ENCODE measurements around the gene CALM1. TPM values are rescaled to one million over a fixed set of nuclear protein-coding genes. Genes with fewer than 3 reads are reported as not detected.

CALM1 gene
- total and polyA plus RNA-seq, 2 experiments from 2014 or later = 405 to 862 TPM

- no peak for DNase-seq (ENCODE audit: low spot score)
Measured at GRCh38 chr14:90416720-90417119, 19.9 kb downstream of the CALM1 start.

GRCh38 chr14:90418053-90418452 lies 21.2 kb downstream of the CALM1 start:
- no peak for DNase-seq (ENCODE audit: low spot score)
- TF ChIP-seq EZH2phosphoT487 (IDR thresholded peaks at IDR 0.05; ENCODE audit: low read depth, severe bottlenecking, unreplicated experiment) = no peak
- TF ChIP-seq CTCF (IDR thresholded peaks at IDR 0.05; ENCODE audit: poor library complexity) = no peak
- TF ChIP-seq EZH2 (IDR thresholded peaks at IDR 0.05; ENCODE audit: borderline replicate concordance) = no peak
- H3K9me3 ChIP-seq (ENCODE audit: low read depth) = no peaks in the 10 kb centered on the region
- no peaks in the 10 kb centered on the region for H3K27me3 ChIP-seq
- no peaks in the 10 kb centered on the region for H3K9me2 ChIP-seq (replicated peaks; ENCODE audit: insufficient read depth)
- no peaks in the 10 kb centered on the region for H3K4me1 ChIP-seq (ENCODE audit: insufficient read depth)
- no peak overlapping the region for H2AFZ ChIP-seq
- H3K36me3 ChIP-seq (replicated peaks; ENCODE audit: insufficient read depth, low read depth) = no peaks in the 10 kb centered on the region
- 98% methylated on average over 2 of the region's 2 CpGs for WGBS (ENCODE audit: low lambda C conversion rate, missing lambda C conversion rate)
- no peaks in the 10 kb centered on the region for H3K79me2 ChIP-seq
- H3K27ac ChIP-seq = no peak overlapping the region
- no peak overlapping the region for H3K4me3 ChIP-seq
- H3K4me2 ChIP-seq = no peak overlapping the region
- no peaks in the 10 kb centered on the region for H4K20me1 ChIP-seq (ENCODE audit: insufficient read depth, poor library complexity, severe bottlenecking)

More at GRCh38 chr14:90416720-90417119, 19.9 kb downstream of the CALM1 start:
- TF ChIP-seq EZH2 (IDR thresholded peaks at IDR 0.05; ENCODE audit: borderline replicate concordance) (no peak), EZH2phosphoT487 (IDR thresholded peaks at IDR 0.05; ENCODE audit: low read depth, severe bottlenecking, unreplicated experiment) (no peak), CTCF (IDR thresholded peaks at IDR 0.05; ENCODE audit: poor library complexity) (no peak)
- no peaks in the 10 kb centered on the region for H3K79me2 ChIP-seq
- no peak overlapping the region for H2AFZ ChIP-seq
- no peaks in the 10 kb centered on the region for H3K9me3 ChIP-seq (ENCODE audit: low read depth)
- no peak overlapping the region for H3K4me2 ChIP-seq
- H3K27ac ChIP-seq = no peak overlapping the region
- no peaks in the 10 kb centered on the region for H3K27me3 ChIP-seq
- WGBS (ENCODE audit: low lambda C conversion rate, missing lambda C conversion rate) = 55% methylated on average over 7 of the region's 7 CpGs
- H3K4me1 ChIP-seq (ENCODE audit: insufficient read depth) = no peaks in the 10 kb centered on the region
- H3K4me3 ChIP-seq = no peak overlapping the region
- no peaks in the 10 kb centered on the region for H3K36me3 ChIP-seq (replicated peaks; ENCODE audit: insufficient read depth, low read depth)
- H4K20me1 ChIP-seq (ENCODE audit: insufficient read depth, poor library complexity, severe bottlenecking) = no peaks in the 10 kb centered on the region
- no peaks in the 10 kb centered on the region for H3K9me2 ChIP-seq (replicated peaks; ENCODE audit: insufficient read depth)

- Histone ChIP-seq H3K36me3 (replicated peaks; ENCODE audit: insufficient read depth, low read depth) (no peaks in the 10 kb centered on the region), H3K4me3 (no peak overlapping the region), H3K9me3 (ENCODE audit: low read depth) (no peaks in the 10 kb centered on the region), H3K9me2 (replicated peaks; ENCODE audit: insufficient read depth) (no peaks in the 10 kb centered on the region), H3K4me2 (no peak overlapping the region), H4K20me1 (ENCODE audit: insufficient read depth, poor library complexity, severe bottlenecking) (no peaks in the 10 kb centered on the region), H3K27ac (no peak overlapping the region), H2AFZ (no peak overlapping the region), H3K4me1 (ENCODE audit: insufficient read depth) (no peaks in the 10 kb centered on the region), H3K79me2 (no peaks in the 10 kb centered on the region), H3K27me3 (no peaks in the 10 kb centered on the region)
- DNase-seq (ENCODE audit: low spot score) = peak; percentile 78
- no peak for TF ChIP-seq EZH2phosphoT487 (IDR thresholded peaks at IDR 0.05; ENCODE audit: low read depth, severe bottlenecking, unreplicated experiment)
- no peak for TF ChIP-seq CTCF (IDR thresholded peaks at IDR 0.05; ENCODE audit: poor library complexity)
- TF ChIP-seq EZH2 (IDR thresholded peaks at IDR 0.05; ENCODE audit: borderline replicate concordance) = no peak
- 78% methylated on average over 12 of the region's 12 CpGs for whole genome bisulfite sequencing (ENCODE audit: low lambda C conversion rate, missing lambda C conversion rate)
Measured at GRCh38 chr14:90419200-90419599, 22.4 kb downstream of the CALM1 start.

Data from hepatocyte (in vitro differentiated cells).